HG03095 (cell line): Measurements from ENCODE around the gene C19orf47.

ENCODE experiments used
- ATAC-seq: cut with Tn5 transposase; IDR thresholded peaks from one replicate; pipeline ENCODE4 v1.9.1; 2021; ENCODE audit warnings: moderate library complexity; ENCODE audit not compliant: unreplicated experiment

C19orf47 gene

GRCh38 chr19:40321076-40321475 is 27.1 kb downstream of the C19orf47 start:
- no peak for ATAC-seq

GRCh38 chr19:40320558-40320935 is 27.6 kb downstream of the C19orf47 start:
- ATAC-seq = no peak

GRCh38 chr19:40317338-40317737 is 30.9 kb downstream of the C19orf47 start:
- ATAC-seq = no peak

GRCh38 chr19:40315812-40316470 is 32.3 kb downstream of the C19orf47 start:
- ATAC-seq = no peak

GRCh38 chr19:40314656-40315055 is 33.5 kb downstream of the C19orf47 start:
- ATAC-seq = no peak

GRCh38 chr19:40313229-40313983 is 34.8 kb downstream of the C19orf47 start:
- no peak for ATAC-seq

- ATAC-seq = no peak
Observed at GRCh38 chr19:40312533-40312932, 35.7 kb downstream of the C19orf47 start.

GRCh38 chr19:40309666-40310065 is 38.5 kb downstream of the C19orf47 start:
- ATAC-seq = no peak

GRCh38 chr19:40305403-40305802 is 42.8 kb downstream of the C19orf47 start:
- no peak for ATAC-seq

GRCh38 chr19:40304306-40304705 is 43.9 kb downstream of the C19orf47 start:
- no peak for ATAC-seq

- no peak for ATAC-seq
Observed at GRCh38 chr19:40303765-40304164, 44.4 kb downstream of the C19orf47 start.

GRCh38 chr19:40302224-40303011 is 45.8 kb downstream of the C19orf47 start:
- ATAC-seq = no peak

- ATAC-seq = no peak
Observed at GRCh38 chr19:40300668-40301067, 47.5 kb downstream of the C19orf47 start.

- no peak for ATAC-seq
Observed at GRCh38 chr19:40298026-40298425, 50.2 kb downstream of the C19orf47 start.

- no peak for ATAC-seq
Observed at GRCh38 chr19:40294560-40294959, 53.6 kb downstream of the C19orf47 start.

- ATAC-seq = no peak
Observed at GRCh38 chr19:40286971-40287421, 61.2 kb downstream of the C19orf47 start.

GRCh38 chr19:40286235-40286970 is 61.8 kb downstream of the C19orf47 start:
- ATAC-seq = no peak

- peak; percentile 69 for ATAC-seq
Observed at GRCh38 chr19:40285353-40286234, 62.6 kb downstream of the C19orf47 start.

- peak; percentile 16 for ATAC-seq
Observed at GRCh38 chr19:40284501-40285352, 63.5 kb downstream of the C19orf47 start, which contains the start of gene AKT2. AKT2 (minus strand) TSS chr19:40285345; CDS start chr19:40265267, 20,078 bp downstream.
